HEK293 (cell line): ENCODE results near the gene KRT39.

Source experiments
- CTCF ChIA-PET: fragments of 350-600 bp; formaldehyde crosslinking; extraction: SDS; loops from one replicate; lab custom pipeline; 2021; ENCODE audit warnings: antibody characterized with exemption; lab: Yijun Ruan, JAX
- POLR2A ChIA-PET: fragments of 300-600 bp; formaldehyde crosslinking; extraction: SDS; loops from one replicate; lab custom pipeline; 2020; ENCODE audit warnings: antibody characterized with exemption, inconsistent platforms; lab: Yijun Ruan, JAX
- H3K27ac ChIP-seq: fragments of 200-500 bp; sonication (Bioruptor generic); 2 replicates; pipeline ENCODE4 v1.5.1; 2014; ENCODE audit warnings: low read depth, low read length, control low read depth, inconsistent platforms; ENCODE audit errors: extremely low read depth
- H3K36me3 ChIP-seq, 2 experiments: fragments of 200-500 bp in 1 of 2; sonication (Bioruptor generic) in 1 of 2; 1 replicate in 1 of 2; 2 replicates in 1 of 2; pipeline ENCODE4 v1.5.1; 2014 to 2017; ENCODE audit warnings: inconsistent platforms in 2 of 2, low read length in 2 of 2; ENCODE audit not compliant: control insufficient read depth in 2 of 2, insufficient read depth in 1 of 2
- H3K4me1 ChIP-seq: fragments of 200-500 bp; sonication (Bioruptor generic); 2 replicates; pipeline ENCODE4 v1.5.1; 2014; ENCODE audit warnings: mild to moderate bottlenecking, low read length, inconsistent platforms; ENCODE audit not compliant: control insufficient read depth, insufficient read depth
- H3K4me3 ChIP-seq: 2 replicates; pipeline ENCODE4 v1.5.1; 2011; ENCODE audit warnings: low read depth, mild to moderate bottlenecking, control low read depth, low read length, moderate library complexity
- H3K9me3 ChIP-seq: fragments of 200-500 bp; sonication (Bioruptor generic); 2 replicates; pipeline ENCODE4 v1.5.1; 2014; ENCODE audit warnings: low read depth, low read length, inconsistent platforms; ENCODE audit not compliant: control insufficient read depth, insufficient read depth
- KLF10 ChIP-seq: fragments of 450-650 bp; IDR thresholded peaks from 2 replicates; pipeline ENCODE4 v1.5.1; 2018; ENCODE audit warnings: missing biosample characterization, mild to moderate bottlenecking, missing genetic modification characterization
- MEIS1 ChIP-seq: sonication (generic); formaldehyde crosslinking; IDR thresholded peaks from 2 replicates; pipeline ENCODE4 v1.8.1; 2022; ENCODE audit warnings: missing genetic modification reagents, mild to moderate bottlenecking, borderline replicate concordance
- MZF1 ChIP-seq: fragments of 450-650 bp; formaldehyde crosslinking; IDR thresholded peaks from 2 replicates; pipeline ENCODE4 v1.5.1; 2017; ENCODE audit warnings: missing biosample characterization, missing genetic modification characterization, borderline replicate concordance
- PRDM1 ChIP-seq: fragments of 450-650 bp; formaldehyde crosslinking; IDR thresholded peaks from 2 replicates; pipeline ENCODE4; 2016; ENCODE audit warnings: missing biosample characterization, missing genetic modification characterization
- SCRT2 ChIP-seq: fragments of 450-650 bp; formaldehyde crosslinking; IDR thresholded peaks from 2 replicates; pipeline ENCODE4 v1.5.1; 2016; ENCODE audit warnings: missing biosample characterization, missing genetic modification characterization
- SP7 ChIP-seq: fragments of 450-650 bp; formaldehyde crosslinking; IDR thresholded peaks from 2 replicates; pipeline ENCODE4 v1.5.1; 2016; ENCODE audit warnings: missing biosample characterization, missing genetic modification characterization
- ZBTB17 ChIP-seq: fragments of 450-650 bp; formaldehyde crosslinking; IDR thresholded peaks from 2 replicates; pipeline ENCODE4 v1.5.1; 2016; ENCODE audit warnings: missing biosample characterization, missing genetic modification characterization
- ZBTB7A ChIP-seq: fragments of 450-650 bp; formaldehyde crosslinking; IDR thresholded peaks from 2 replicates; pipeline ENCODE4 v1.5.1; 2016; ENCODE audit warnings: low read depth, missing biosample characterization, missing genetic modification characterization
- ZFP37 ChIP-seq: fragments of 450-650 bp; formaldehyde crosslinking; IDR thresholded peaks from 2 replicates; pipeline ENCODE4 v1.5.1; 2016; ENCODE audit warnings: missing biosample characterization, missing genetic modification characterization
- ZNF184 ChIP-seq: fragments of 450-650 bp; IDR thresholded peaks from 2 replicates; pipeline ENCODE4 v1.5.1; 2018; ENCODE audit warnings: missing biosample characterization, mild to moderate bottlenecking, missing genetic modification characterization
- ZNF24 ChIP-seq: fragments of 450-650 bp; formaldehyde crosslinking; IDR thresholded peaks from 2 replicates; pipeline ENCODE4 v1.5.1; 2016; ENCODE audit warnings: missing biosample characterization, missing genetic modification characterization
- ZNF366 ChIP-seq: fragments of 450-650 bp; formaldehyde crosslinking; conservative IDR thresholded peaks from 2 replicates; pipeline ENCODE4 v1.5.1; 2016; ENCODE audit warnings: missing biosample characterization, missing genetic modification characterization
- ZNF391 ChIP-seq: fragments of 450-650 bp; formaldehyde crosslinking; IDR thresholded peaks from 2 replicates; pipeline ENCODE4 v1.5.1; 2016; ENCODE audit warnings: low read depth, missing biosample characterization, missing genetic modification characterization, borderline replicate concordance
- ZNF473 ChIP-seq: fragments of 450-650 bp; formaldehyde crosslinking; IDR thresholded peaks from 2 replicates; pipeline ENCODE4 v1.5.1; 2017; ENCODE audit warnings: missing biosample characterization, missing genetic modification characterization
- ZNF561 ChIP-seq: fragments of 450-650 bp; IDR thresholded peaks from 2 replicates; pipeline ENCODE4 v1.5.1; 2018; ENCODE audit warnings: missing biosample characterization, missing genetic modification characterization, borderline replicate concordance
- ZNF623 ChIP-seq: fragments of 450-650 bp; formaldehyde crosslinking; IDR thresholded peaks from 2 replicates; pipeline ENCODE4 v1.5.1; 2016; ENCODE audit warnings: missing biosample characterization, missing genetic modification characterization
- ZNF629 ChIP-seq: fragments of 450-650 bp; formaldehyde crosslinking; IDR thresholded peaks from 2 replicates; pipeline ENCODE4 v1.5.1; 2017; ENCODE audit warnings: missing biosample characterization, missing genetic modification characterization
- ZNF654 ChIP-seq: fragments of 450-650 bp; formaldehyde crosslinking; IDR thresholded peaks from 2 replicates; pipeline ENCODE4 v1.5.1; 2016; ENCODE audit warnings: low read depth, missing biosample characterization, missing genetic modification characterization
- ZNF660 ChIP-seq: fragments of 450-650 bp; IDR thresholded peaks from 2 replicates; pipeline ENCODE4 v1.5.1; 2018; ENCODE audit warnings: missing biosample characterization, mild to moderate bottlenecking, missing genetic modification characterization
- ZNF677 ChIP-seq: fragments of 450-650 bp; IDR thresholded peaks from 2 replicates; pipeline ENCODE4 v1.5.0; 2018; ENCODE audit warnings: missing biosample characterization, mild to moderate bottlenecking, missing genetic modification characterization, moderate library complexity
- TF ChIP-seq, protein P1 (sequence below): sonication (generic); formaldehyde crosslinking; IDR thresholded peaks from 2 replicates; pipeline ENCODE4 v1.8.1; 2022; ENCODE audit warnings: mild to moderate bottlenecking, moderate library complexity, missing genetic modification reagents
- TF ChIP-seq, protein P2 (sequence below): fragments of 450-650 bp; formaldehyde crosslinking; IDR thresholded peaks from 2 replicates; pipeline ENCODE4 v1.5.1; 2016; ENCODE audit warnings: missing biosample characterization, missing genetic modification characterization
- TF ChIP-seq, protein P3 (sequence below): fragments of 450-650 bp; formaldehyde crosslinking; IDR thresholded peaks from 2 replicates; pipeline ENCODE4 v1.5.1; 2016; ENCODE audit warnings: missing biosample characterization, missing genetic modification characterization
- TF ChIP-seq, protein P4 (sequence below): fragments of 450-650 bp; formaldehyde crosslinking; IDR thresholded peaks from 2 replicates; pipeline ENCODE4 v1.5.1; 2016; ENCODE audit warnings: missing biosample characterization, missing genetic modification characterization
- TF ChIP-seq, protein P5 (sequence below): fragments of 450-650 bp; formaldehyde crosslinking; conservative IDR thresholded peaks from 2 replicates; pipeline ENCODE4 v1.5.1; 2016; ENCODE audit warnings: low read depth, missing biosample characterization, missing genetic modification characterization

Gene KRT39

DNA sequence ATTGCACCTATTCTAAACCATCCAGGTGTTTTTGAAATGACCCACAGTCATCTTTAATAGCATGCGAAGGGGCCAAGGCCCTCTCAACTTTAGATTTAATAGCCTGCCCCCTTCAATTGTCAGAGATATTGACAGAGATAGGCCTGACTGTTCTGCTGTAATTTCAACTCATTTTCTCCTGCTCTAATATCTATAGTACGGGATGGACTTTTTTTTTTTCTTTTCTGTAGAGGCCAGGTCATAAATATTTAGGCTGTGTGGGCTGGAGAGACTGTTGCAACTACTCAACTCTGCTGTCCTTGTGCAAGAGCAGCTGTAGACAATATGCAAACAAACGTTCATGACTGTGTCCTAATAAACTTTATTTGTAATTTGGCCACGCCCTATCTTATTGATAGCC is 57.0 kb downstream of the KRT39 start (continued):
- TF ChIP-seq, protein P1, sequence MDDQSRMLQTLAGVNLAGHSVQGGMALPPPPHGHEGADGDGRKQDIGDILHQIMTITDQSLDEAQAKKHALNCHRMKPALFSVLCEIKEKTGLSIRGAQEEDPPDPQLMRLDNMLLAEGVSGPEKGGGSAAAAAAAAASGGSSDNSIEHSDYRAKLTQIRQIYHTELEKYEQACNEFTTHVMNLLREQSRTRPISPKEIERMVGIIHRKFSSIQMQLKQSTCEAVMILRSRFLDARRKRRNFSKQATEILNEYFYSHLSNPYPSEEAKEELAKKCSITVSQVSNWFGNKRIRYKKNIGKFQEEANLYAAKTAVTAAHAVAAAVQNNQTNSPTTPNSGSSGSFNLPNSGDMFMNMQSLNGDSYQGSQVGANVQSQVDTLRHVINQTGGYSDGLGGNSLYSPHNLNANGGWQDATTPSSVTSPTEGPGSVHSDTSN (CRISPR knock-in tag): no peak
- no peak for TF ChIP-seq MEIS1 (CRISPR knock-in tag)
- TF ChIP-seq ZNF660 (tag by site-specific recombination): no peak

DNA sequence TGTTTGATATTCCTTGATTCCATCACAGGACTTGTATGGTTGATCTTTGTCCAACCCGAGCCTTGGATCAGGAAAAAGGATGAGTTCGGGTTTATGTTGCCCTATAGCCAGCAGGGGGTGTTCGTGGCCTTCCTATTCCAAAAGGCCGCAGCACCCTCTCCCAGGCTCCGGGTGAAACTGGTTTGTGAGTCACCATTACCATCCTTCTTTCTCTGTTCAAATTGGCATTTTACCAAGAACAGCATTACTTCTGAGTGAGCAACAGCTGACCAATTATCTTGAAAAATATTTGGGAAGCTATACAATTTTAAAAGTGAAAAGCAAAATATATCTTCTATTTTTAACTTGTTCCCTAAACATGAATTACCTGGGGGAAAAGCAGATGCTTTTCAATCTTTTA is 57.4 kb downstream of the KRT39 start:
- H3K36me3 ChIP-seq: no peaks in the 10 kb centered on the region
- no peaks in the 10 kb centered on the region for H3K9me3 ChIP-seq
- CTCF ChIA-PET: interaction anchor here (0.6 to 5.2 kb wide), 22 partner anchors 15 to 758 kb away, joined by 3 to 42 read pairs (median 5); no protein-coding TSS in a partner anchor
- POLR2A ChIA-PET: interaction anchor here (1.4 kb wide), 1 partner anchor 640 kb away, joined by 4 read pairs; no protein-coding TSS in a partner anchor
- H3K4me3 ChIP-seq: no peak overlapping the region
- H3K4me1 ChIP-seq: peaks cover 6% of the 10 kb centered on the region; the same call in 1 of the 2 replicates
- no peak overlapping the region for H3K27ac ChIP-seq
- peak; percentile 55; the same call in 1 of the 2 replicates for TF ChIP-seq ZNF561 (tag by site-specific recombination)
- peak; percentile 97 for TF ChIP-seq ZNF654
- TF ChIP-seq, protein P2, sequence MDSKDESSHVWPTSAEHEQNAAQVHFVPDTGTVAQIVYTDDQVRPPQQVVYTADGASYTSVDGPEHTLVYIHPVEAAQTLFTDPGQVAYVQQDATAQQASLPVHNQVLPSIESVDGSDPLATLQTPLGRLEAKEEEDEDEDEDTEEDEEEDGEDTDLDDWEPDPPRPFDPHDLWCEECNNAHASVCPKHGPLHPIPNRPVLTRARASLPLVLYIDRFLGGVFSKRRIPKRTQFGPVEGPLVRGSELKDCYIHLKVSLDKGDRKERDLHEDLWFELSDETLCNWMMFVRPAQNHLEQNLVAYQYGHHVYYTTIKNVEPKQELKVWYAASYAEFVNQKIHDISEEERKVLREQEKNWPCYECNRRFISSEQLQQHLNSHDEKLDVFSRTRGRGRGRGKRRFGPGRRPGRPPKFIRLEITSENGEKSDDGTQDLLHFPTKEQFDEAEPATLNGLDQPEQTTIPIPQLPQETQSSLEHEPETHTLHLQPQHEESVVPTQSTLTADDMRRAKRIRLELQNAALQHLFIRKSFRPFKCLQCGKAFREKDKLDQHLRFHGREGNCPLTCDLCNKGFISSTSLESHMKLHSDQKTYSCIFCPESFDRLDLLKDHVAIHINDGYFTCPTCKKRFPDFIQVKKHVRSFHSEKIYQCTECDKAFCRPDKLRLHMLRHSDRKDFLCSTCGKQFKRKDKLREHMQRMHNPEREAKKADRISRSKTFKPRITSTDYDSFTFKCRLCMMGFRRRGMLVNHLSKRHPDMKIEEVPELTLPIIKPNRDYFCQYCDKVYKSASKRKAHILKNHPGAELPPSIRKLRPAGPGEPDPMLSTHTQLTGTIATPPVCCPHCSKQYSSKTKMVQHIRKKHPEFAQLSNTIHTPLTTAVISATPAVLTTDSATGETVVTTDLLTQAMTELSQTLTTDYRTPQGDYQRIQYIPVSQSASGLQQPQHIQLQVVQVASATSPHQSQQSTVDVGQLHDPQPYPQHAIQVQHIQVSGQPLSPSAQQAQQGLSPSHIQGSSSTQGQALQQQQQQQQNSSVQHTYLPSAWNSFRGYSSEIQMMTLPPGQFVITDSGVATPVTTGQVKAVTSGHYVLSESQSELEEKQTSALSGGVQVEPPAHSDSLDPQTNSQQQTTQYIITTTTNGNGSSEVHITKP (tag by site-specific recombination): peak; percentile 25; the same call in 1 of the 2 replicates
- TF ChIP-seq, protein P3, sequence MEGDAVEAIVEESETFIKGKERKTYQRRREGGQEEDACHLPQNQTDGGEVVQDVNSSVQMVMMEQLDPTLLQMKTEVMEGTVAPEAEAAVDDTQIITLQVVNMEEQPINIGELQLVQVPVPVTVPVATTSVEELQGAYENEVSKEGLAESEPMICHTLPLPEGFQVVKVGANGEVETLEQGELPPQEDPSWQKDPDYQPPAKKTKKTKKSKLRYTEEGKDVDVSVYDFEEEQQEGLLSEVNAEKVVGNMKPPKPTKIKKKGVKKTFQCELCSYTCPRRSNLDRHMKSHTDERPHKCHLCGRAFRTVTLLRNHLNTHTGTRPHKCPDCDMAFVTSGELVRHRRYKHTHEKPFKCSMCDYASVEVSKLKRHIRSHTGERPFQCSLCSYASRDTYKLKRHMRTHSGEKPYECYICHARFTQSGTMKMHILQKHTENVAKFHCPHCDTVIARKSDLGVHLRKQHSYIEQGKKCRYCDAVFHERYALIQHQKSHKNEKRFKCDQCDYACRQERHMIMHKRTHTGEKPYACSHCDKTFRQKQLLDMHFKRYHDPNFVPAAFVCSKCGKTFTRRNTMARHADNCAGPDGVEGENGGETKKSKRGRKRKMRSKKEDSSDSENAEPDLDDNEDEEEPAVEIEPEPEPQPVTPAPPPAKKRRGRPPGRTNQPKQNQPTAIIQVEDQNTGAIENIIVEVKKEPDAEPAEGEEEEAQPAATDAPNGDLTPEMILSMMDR (tag by site-specific recombination): peak; percentile 45; the same call in 1 of the 2 replicates
- peak; percentile 44; the same call in 1 of the 2 replicates for TF ChIP-seq ZNF629 (tag by site-specific recombination)
- TF ChIP-seq ZNF660 (tag by site-specific recombination): peak; percentile 69
- TF ChIP-seq ZNF184 (tag by site-specific recombination): peak; percentile 38; the same call in 1 of the 2 replicates
- TF ChIP-seq ZNF677 (tag by site-specific recombination): no peak
- TF ChIP-seq SP7 (tag by site-specific recombination): 0 out of 2 replicates have a peak, but pooled peaks have one; percentile 56
- TF ChIP-seq MZF1: no peak
- 0 out of 2 replicates have a peak, but pooled peaks have one; percentile 32 for TF ChIP-seq ZNF366 (tag by site-specific recombination)
- TF ChIP-seq SCRT2: peak; percentile 87
- no peak for TF ChIP-seq ZNF473 (tag by site-specific recombination)
- TF ChIP-seq, protein P4, sequence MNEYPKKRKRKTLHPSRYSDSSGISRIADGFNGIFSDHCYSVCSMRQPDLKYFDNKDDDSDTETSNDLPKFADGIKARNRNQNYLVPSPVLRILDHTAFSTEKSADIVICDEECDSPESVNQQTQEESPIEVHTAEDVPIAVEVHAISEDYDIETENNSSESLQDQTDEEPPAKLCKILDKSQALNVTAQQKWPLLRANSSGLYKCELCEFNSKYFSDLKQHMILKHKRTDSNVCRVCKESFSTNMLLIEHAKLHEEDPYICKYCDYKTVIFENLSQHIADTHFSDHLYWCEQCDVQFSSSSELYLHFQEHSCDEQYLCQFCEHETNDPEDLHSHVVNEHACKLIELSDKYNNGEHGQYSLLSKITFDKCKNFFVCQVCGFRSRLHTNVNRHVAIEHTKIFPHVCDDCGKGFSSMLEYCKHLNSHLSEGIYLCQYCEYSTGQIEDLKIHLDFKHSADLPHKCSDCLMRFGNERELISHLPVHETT: 0 out of 2 replicates have a peak, but pooled peaks have one; percentile 48
- TF ChIP-seq ZNF623 (tag by site-specific recombination): no peak
- TF ChIP-seq ZBTB7A: no peak
- TF ChIP-seq KLF10: peak; percentile 48; the same call in 1 of the 2 replicates
- TF ChIP-seq PRDM1: peak; percentile 57
- no peak for TF ChIP-seq ZNF391 (tag by site-specific recombination)
- TF ChIP-seq, protein P5, sequence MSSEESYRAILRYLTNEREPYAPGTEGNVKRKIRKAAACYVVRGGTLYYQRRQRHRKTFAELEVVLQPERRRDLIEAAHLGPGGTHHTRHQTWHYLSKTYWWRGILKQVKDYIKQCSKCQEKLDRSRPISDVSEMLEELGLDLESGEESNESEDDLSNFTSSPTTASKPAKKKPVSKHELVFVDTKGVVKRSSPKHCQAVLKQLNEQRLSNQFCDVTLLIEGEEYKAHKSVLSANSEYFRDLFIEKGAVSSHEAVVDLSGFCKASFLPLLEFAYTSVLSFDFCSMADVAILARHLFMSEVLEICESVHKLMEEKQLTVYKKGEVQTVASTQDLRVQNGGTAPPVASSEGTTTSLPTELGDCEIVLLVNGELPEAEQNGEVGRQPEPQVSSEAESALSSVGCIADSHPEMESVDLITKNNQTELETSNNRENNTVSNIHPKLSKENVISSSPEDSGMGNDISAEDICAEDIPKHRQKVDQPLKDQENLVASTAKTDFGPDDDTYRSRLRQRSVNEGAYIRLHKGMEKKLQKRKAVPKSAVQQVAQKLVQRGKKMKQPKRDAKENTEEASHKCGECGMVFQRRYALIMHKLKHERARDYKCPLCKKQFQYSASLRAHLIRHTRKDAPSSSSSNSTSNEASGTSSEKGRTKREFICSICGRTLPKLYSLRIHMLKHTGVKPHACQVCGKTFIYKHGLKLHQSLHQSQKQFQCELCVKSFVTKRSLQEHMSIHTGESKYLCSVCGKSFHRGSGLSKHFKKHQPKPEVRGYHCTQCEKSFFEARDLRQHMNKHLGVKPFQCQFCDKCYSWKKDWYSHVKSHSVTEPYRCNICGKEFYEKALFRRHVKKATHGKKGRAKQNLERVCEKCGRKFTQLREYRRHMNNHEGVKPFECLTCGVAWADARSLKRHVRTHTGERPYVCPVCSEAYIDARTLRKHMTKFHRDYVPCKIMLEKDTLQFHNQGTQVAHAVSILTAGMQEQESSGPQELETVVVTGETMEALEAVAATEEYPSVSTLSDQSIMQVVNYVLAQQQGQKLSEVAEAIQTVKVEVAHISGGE (tag by site-specific recombination): 0 out of 2 replicates have a peak, but pooled peaks have one; percentile 15
- peak; percentile 47; the same call in 1 of the 2 replicates for TF ChIP-seq ZBTB17 (tag by site-specific recombination)
- TF ChIP-seq ZNF24 (tag by site-specific recombination): peak; percentile 78; the same call in 1 of the 2 replicates
- 0 out of 2 replicates have a peak, but pooled peaks have one; percentile 29 for TF ChIP-seq ZFP37 (tag by site-specific recombination)
